IMR-90 (cell line): ENCODE measurements around the gene ANKRD11.

Experiments
- CHD1 ChIP-seq: IDR thresholded peaks from 2 replicates; pipeline ENCODE4 v1.6.1; 2012; ENCODE audit warnings: low read depth, low read length, improper control_type of control experiment
- CTCF ChIP-seq: conservative IDR thresholded peaks from 2 replicates; pipeline ENCODE4 v1.5.1; 2012; ENCODE audit warnings: mild to moderate bottlenecking, low read depth, low read length, improper control_type of control experiment
- FOS ChIP-seq: fragments of 150-350 bp; IDR thresholded peaks from 2 replicates; pipeline ENCODE4 v1.6.1; 2016; ENCODE audit warnings: low read depth, low read length
- POLR2A ChIP-seq: IDR thresholded peaks from 2 replicates; pipeline ENCODE4 v1.6.1; 2012; ENCODE audit warnings: mild to moderate bottlenecking, low read depth, low read length
- RFX5 ChIP-seq: IDR thresholded peaks from 2 replicates; pipeline ENCODE4 v1.8.0; 2012; ENCODE audit warnings: low read depth, mild to moderate bottlenecking, low read length, moderate library complexity

GRCh38 chr16:89472711-89473075 is 17.7 kb downstream of the ANKRD11 start:
- TF ChIP-seq CTCF (no peak), FOS (no peak), CHD1 (no peak), POLR2A (no peak), RFX5 (no peak)
